Stimulated activated CD4-positive, alpha-beta T cell treated with anti-CD3 and anti-CD28 coated beads, Interleukin-15, amount 100 ng/mL, for 48 hours (primary cell): ENCODE results near the gene PNPLA7.
"Not testable (repeated sequence)": the region's sequence is repeated elsewhere in the genome, so short reads cannot be mapped to it uniquely, and the experiment has no call there.

Experiments used
- DNase-seq, 2 donors: peaks; one replicate each; pipeline ENCODE4 v3.0.0-alpha.2; 2020; ENCODE audit warnings: low read depth in 2 of 2

The PNPLA7 gene

GRCh38 chr9:137540536-137540935 lies 9.7 kb downstream of the PNPLA7 start:
- DNase-seq = no peak

GRCh38 chr9:137538058-137538457 lies 12.1 kb downstream of the PNPLA7 start:
- no peak for DNase-seq

DNA sequence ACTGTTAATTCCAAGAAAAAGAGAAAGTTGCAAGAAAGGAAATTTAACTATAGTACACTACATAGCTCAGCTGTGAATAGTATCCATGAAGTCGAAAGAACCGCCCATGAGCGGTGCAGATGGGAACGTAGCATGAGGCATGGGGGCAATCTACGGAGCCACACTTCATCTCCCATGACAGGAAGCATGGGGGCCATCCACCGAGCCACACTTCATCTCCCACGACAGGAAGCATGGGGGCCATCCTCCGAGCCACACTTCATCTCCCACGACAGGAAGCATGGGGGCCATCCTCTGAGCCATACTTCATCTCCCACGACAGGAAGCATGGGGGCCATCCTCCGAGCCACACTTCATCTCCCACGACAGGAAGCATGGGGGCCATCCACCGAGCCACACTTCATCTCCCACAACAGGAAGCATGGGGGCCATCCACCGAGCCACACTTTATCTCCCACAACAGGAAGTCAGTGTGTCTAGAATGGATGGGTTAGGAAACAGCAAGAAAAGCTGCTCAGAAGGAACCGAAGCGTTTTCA lies 13.5 kb downstream of the PNPLA7 start:
- not testable (repeated sequence) for DNase-seq

- no peak for DNase-seq
Measured at GRCh38 chr9:137535120-137535428, 15.1 kb downstream of the PNPLA7 start.

DNA sequence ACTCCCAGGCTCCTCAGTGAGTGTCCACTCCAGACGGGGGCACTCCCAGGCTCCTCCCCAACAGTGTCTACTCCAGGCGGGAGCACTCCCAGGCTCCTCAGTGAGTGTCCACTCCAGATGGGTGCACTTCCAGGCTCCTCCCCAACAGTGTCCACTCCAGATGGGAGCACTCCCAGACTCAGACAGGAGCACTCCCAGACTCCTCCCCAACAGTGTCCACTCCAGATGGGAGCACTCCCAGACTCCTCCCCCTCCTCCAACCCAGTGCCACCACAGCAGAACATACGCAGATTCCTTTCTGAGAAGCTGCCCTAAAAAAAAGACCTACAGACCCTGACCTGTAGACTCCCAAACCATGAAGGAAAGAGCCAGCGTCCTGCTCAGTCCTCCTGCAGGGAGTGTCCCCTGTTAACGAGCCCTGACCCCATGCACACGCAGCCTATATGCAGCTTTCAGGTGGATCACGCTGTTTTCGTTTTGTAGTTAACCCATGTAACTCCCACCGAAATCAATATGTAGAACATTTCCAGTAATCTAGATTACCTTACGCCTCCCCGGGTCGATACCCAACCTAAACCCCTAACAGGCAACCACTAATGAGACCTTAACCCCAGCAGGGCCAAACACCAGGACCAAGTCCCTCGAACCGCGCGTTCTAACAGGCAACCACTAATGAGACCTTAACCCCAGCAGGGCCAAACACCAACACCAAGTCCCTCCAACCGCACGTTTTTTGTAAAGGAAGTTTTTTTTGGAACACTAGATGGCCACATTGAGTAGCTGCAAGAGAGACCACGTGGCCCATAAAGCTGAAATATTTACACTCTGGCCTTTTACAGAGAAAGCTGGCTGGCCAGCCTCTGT lies 15.7 kb downstream of the PNPLA7 start:
- DNase-seq = no peak

DNA sequence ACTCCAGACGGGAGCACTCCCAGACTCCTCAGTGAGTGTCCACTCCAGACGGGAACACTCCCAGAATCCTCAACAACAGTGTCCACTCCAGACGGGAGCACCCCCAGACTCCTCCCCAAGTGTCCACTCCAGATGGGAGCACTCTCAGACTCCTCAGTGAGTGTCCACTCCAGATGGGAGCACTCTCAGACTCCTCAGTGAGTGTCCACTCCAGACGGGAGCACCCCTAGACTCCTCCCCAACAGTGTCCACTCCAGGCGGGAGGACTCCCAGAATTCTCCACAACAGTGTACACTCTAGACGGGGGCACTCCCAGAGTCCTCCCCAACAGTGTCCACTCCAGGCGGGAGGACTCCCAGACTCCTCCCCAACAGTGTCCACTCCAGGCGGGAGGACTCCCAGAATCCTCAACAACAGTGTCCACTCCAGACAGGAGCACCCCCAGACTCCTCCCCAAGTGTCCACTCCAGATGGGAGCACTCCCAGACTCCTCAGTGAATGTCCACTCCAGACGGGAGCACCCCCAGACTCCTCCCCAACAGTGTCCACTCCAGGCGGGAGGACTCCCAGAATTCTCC lies 17.2 kb downstream of the PNPLA7 start:
- DNase-seq = not testable (repeated sequence)

- DNase-seq = no peak
Measured at GRCh38 chr9:137531099-137531765, 19.0 kb downstream of the PNPLA7 start.

- DNase-seq = no peak
Measured at GRCh38 chr9:137530331-137530730, 19.9 kb downstream of the PNPLA7 start.

- no peak for DNase-seq
Measured at GRCh38 chr9:137524981-137525317, 25.3 kb downstream of the PNPLA7 start.

- DNase-seq = no peak
Measured at GRCh38 chr9:137524161-137524980, 25.8 kb downstream of the PNPLA7 start.

- DNase-seq = no peak
Measured at GRCh38 chr9:137522746-137523455, 27.3 kb downstream of the PNPLA7 start.

DNA sequence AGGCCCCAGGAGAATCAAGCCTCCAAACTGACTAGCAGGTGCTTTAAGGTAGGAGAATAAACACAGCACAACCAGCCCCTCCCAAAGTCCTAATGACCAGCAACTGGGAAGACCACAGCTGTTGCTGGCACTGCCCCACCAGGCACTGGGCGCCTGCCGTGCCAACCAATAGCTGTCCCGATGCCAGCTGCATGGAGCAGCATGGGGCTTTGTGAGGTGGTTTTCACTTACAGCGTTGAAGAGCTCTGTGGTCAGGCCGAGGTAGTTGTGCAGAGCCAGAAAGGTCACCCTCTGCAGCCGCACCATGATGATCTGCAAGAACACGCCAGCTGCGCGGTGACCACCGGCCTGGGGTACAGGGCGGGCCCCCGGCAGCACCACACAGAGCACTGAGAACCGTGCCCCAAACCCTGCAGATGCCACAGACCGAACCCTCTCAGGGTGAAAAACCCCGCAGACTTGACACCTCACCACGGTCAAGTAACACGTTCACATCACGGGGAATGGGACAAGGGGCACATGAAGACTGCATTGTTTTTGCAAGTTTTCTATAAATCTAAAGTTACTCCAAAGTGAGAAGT lies 28.7 kb downstream of the PNPLA7 start:
- no peak for DNase-seq

DNA sequence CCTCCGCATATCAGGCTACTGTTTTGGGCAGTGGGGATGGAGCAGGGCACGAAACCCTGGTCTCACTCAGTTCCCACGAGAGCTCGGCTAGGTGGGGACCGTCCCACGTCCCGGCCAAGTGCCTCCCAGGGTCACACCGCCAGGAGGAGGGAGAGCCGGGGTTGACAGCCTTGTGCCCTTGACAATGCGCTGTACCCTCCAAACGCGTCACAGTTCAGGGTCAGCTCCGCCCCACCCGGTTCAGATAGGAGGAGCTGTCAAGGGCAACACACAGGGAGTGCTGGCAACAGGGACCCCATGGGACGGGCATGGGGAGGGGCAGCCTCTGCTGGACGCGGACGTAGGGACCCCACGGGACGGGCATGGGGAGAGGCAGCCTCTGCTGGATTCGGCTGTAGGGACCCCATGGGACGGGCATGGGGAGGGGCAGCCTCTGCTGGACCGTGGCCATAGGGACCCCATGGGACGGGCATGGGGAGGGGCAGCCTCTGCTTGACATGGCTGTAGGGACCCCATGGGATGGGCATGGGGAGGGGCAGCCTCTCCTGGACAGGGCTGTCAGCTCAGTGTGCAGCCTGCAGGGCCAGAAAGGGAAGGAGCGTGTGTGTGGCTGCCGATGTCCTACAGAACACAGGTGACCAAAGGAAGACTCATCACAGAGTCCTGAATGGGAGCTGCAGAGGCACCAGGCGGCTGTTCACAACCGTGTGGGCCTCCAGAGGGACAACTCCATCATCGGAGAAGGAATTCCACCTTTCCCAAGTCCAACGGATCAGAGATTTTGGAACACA lies 29.4 kb downstream of the PNPLA7 start:
- no peak for DNase-seq

DNA sequence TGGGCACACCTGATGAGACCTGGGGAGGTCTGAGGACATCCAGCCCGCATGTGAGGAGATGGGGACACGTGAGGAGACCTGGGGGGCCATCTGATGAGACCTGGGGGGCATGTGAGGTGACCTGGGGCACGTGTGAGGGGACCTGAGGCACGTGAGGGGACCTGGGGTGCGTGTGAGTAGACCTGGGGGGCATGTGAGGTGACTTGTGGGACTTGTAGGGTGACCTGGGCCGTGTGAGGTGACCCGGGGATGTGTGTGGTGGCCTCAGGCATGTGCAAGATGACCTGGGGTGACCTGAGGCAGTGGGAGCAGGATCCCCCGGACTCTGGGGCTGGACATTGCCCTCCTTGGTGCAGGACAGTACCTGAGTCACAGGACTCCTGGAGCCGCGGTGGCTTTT lies 30.6 kb downstream of the PNPLA7 start:
- DNase-seq = no peak

DNA sequence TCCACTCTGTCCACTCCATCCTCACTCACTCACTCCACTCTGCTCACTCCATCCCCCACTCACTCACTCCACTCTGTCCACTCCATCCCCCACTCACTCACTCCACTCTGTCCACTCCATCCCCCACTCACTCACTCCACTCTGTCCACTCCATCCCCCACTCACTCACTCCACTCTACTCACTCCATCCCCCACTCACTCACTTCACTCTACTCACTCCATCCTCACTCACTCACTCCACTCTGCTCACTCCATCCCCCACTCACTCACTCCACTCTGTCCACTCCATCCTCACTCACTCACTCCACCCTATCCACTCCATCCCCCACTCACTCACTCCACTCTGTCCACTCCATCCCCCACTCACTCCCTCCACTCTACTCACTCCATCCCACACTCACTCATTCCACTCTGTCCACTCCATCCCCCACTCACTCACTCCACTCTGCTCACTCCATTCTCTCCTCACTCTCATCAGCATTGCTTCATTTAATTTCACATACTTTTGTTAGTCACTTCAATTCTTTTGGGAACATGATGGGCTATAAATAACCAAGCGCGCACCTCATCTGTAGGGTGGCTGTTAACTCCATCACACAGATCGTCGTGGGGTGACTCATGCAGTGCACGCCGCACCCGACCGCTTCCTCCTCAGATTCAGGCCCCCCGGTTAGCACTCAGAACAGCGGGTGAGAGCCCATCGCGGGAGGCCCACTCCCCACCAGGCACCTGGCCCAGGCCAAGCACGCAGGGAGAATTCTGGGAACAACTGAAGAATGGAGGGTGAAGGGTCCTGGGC lies 31.3 kb downstream of the PNPLA7 start:
- DNase-seq = not testable (repeated sequence)

- no peak for DNase-seq
Measured at GRCh38 chr9:137516144-137516917, 33.9 kb downstream of the PNPLA7 start.

GRCh38 chr9:137515338-137515724 lies 34.9 kb downstream of the PNPLA7 start:
- DNase-seq = no peak

DNA sequence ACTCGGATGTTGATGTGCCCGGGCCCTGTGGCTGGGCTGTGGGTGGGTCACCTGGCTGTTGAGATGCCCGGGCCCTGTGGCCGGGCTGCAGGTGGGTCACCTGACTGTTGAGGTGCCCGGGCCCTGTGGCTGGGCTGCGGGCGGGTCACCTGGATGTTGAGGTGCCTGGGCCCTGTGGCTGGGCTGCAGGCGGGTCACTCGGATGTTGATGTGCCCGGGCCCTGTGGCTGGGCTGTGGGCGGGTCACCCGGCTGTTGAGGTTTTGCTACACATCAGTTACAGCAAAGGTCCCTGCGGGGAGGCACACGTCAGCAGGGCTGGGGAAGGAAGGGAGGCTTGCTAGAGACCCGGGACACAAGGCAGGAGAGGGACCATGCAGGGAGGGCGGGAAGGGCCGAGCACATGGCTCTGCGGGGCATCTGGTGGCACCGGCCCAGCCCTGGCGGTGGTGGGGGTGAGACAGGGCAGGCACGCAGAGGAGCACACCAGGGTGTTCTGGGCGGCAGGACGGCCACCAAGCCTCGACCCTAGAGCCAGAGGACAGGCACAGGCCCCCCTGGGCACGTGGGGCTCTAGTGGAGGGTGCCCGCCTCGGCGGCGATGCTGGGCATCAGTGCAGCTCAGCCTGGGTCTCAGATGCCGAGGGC lies 35.4 kb downstream of the PNPLA7 start:
- no peak for DNase-seq
